ENCODE data around the gene GGT6.
A peak's percentile ranks its signal among the peaks of the same experiment; 100 is the strongest.
"Not testable (repeated sequence)": the region's sequence is repeated elsewhere in the genome, so short reads cannot be mapped to it uniquely, and the experiment has no call there.

Gene GGT6

GRCh38 chr17:4599505-4600281 lies 39.3 kb upstream of the GGT6 start:
- Histone ChIP-seq H3K4me3 (ENCODE audit: low read depth, low read length) (peak overlapping the region; percentile 3; the same call in 1 of the 2 replicates), H3K36me3 (ENCODE audit: control insufficient read depth, insufficient read depth, low read length) (no peaks in the 10 kb centered on the region), H3K27ac (ENCODE audit: low read depth, low read length) (peak overlapping the region; percentile 69), H3K9me3 (ENCODE audit: control insufficient read depth, insufficient read depth, low read length) (no peaks in the 10 kb centered on the region), H3K27me3 (ENCODE audit: control insufficient read depth, insufficient read depth, low read length) (no peaks in the 10 kb centered on the region), H3K9ac (ENCODE audit: low read depth, low read length) (no peak overlapping the region), H3K4me1 (ENCODE audit: control insufficient read depth, insufficient read depth, low read length) (peaks cover 26% of the 10 kb centered on the region)

- Histone ChIP-seq H3K27me3 (ENCODE audit: control insufficient read depth, insufficient read depth, low read length) (no peaks in the 10 kb centered on the region), H3K9ac (ENCODE audit: low read depth, low read length) (no peak overlapping the region), H3K4me1 (ENCODE audit: control insufficient read depth, insufficient read depth, low read length) (peaks cover 28% of the 10 kb centered on the region), H3K36me3 (ENCODE audit: control insufficient read depth, insufficient read depth, low read length) (no peaks in the 10 kb centered on the region), H3K4me3 (ENCODE audit: low read depth, low read length) (no peak overlapping the region), H3K27ac (ENCODE audit: low read depth, low read length) (no peak overlapping the region), H3K9me3 (ENCODE audit: control insufficient read depth, insufficient read depth, low read length) (no peaks in the 10 kb centered on the region)
Measured at GRCh38 chr17:4598776-4599504, 38.6 kb upstream of the GGT6 start.

GRCh38 chr17:4597975-4598374 lies 37.6 kb upstream of the GGT6 start:
- no peaks in the 10 kb centered on the region for H3K36me3 ChIP-seq (ENCODE audit: control insufficient read depth, insufficient read depth, low read length)
- H3K4me1 ChIP-seq (ENCODE audit: control insufficient read depth, insufficient read depth, low read length): peaks cover 28% of the 10 kb centered on the region
- H3K4me3 ChIP-seq (ENCODE audit: low read depth, low read length): no peak overlapping the region
- no peak overlapping the region for H3K27ac ChIP-seq (ENCODE audit: low read depth, low read length)
- H3K27me3 ChIP-seq (ENCODE audit: control insufficient read depth, insufficient read depth, low read length): no peaks in the 10 kb centered on the region
- H3K9me3 ChIP-seq (ENCODE audit: control insufficient read depth, insufficient read depth, low read length): no peaks in the 10 kb centered on the region
- no peak overlapping the region for H3K9ac ChIP-seq (ENCODE audit: low read depth, low read length)

- Histone ChIP-seq H3K9me3 (ENCODE audit: control insufficient read depth, insufficient read depth, low read length) (no peaks in the 10 kb centered on the region), H3K4me1 (ENCODE audit: control insufficient read depth, insufficient read depth, low read length) (peaks cover 28% of the 10 kb centered on the region), H3K27ac (ENCODE audit: low read depth, low read length) (no peak overlapping the region), H3K27me3 (ENCODE audit: control insufficient read depth, insufficient read depth, low read length) (no peaks in the 10 kb centered on the region), H3K4me3 (ENCODE audit: low read depth, low read length) (no peak overlapping the region), H3K36me3 (ENCODE audit: control insufficient read depth, insufficient read depth, low read length) (no peaks in the 10 kb centered on the region), H3K9ac (ENCODE audit: low read depth, low read length) (no peak overlapping the region)
Measured at GRCh38 chr17:4596636-4597380, 36.4 kb upstream of the GGT6 start.

- H3K9ac ChIP-seq (ENCODE audit: low read depth, low read length); H3K27ac ChIP-seq (ENCODE audit: low read depth, low read length); H3K27me3 ChIP-seq (ENCODE audit: control insufficient read depth, insufficient read depth, low read length); H3K9me3 ChIP-seq (ENCODE audit: control insufficient read depth, insufficient read depth, low read length); H3K4me3 ChIP-seq (ENCODE audit: low read depth, low read length); H3K36me3 ChIP-seq (ENCODE audit: control insufficient read depth, insufficient read depth, low read length): not testable (repeated sequence)
- peaks cover 26% of the 10 kb centered on the region for H3K4me1 ChIP-seq (ENCODE audit: control insufficient read depth, insufficient read depth, low read length)
Measured at GRCh38 chr17:4595685-4596342, 35.4 kb upstream of the GGT6 start.

- no peaks in the 10 kb centered on the region for H3K36me3 ChIP-seq (ENCODE audit: control insufficient read depth, insufficient read depth, low read length)
- H3K27me3 ChIP-seq (ENCODE audit: control insufficient read depth, insufficient read depth, low read length): no peaks in the 10 kb centered on the region
- H3K9ac ChIP-seq (ENCODE audit: low read depth, low read length): no peak overlapping the region
- no peak overlapping the region for H3K4me3 ChIP-seq (ENCODE audit: low read depth, low read length)
- no peak overlapping the region for H3K27ac ChIP-seq (ENCODE audit: low read depth, low read length)
- H3K4me1 ChIP-seq (ENCODE audit: control insufficient read depth, insufficient read depth, low read length): peaks cover 19% of the 10 kb centered on the region
- H3K9me3 ChIP-seq (ENCODE audit: control insufficient read depth, insufficient read depth, low read length): no peaks in the 10 kb centered on the region
Measured at GRCh38 chr17:4594931-4595684, 34.7 kb upstream of the GGT6 start.

GRCh38 chr17:4594406-4594805 lies 34.0 kb upstream of the GGT6 start:
- Histone ChIP-seq H3K9me3 (ENCODE audit: control insufficient read depth, insufficient read depth, low read length) (no peaks in the 10 kb centered on the region), H3K27me3 (ENCODE audit: control insufficient read depth, insufficient read depth, low read length) (no peaks in the 10 kb centered on the region), H3K36me3 (ENCODE audit: control insufficient read depth, insufficient read depth, low read length) (no peaks in the 10 kb centered on the region), H3K27ac (ENCODE audit: low read depth, low read length) (no peak overlapping the region), H3K4me1 (ENCODE audit: control insufficient read depth, insufficient read depth, low read length) (peaks cover 14% of the 10 kb centered on the region), H3K9ac (ENCODE audit: low read depth, low read length) (no peak overlapping the region), H3K4me3 (ENCODE audit: low read depth, low read length) (no peak overlapping the region)

- Histone ChIP-seq H3K4me3 (ENCODE audit: low read depth, low read length) (no peak overlapping the region), H3K9ac (ENCODE audit: low read depth, low read length) (no peak overlapping the region), H3K4me1 (ENCODE audit: control insufficient read depth, insufficient read depth, low read length) (peaks cover 8% of the 10 kb centered on the region; the same call in 1 of the 2 replicates), H3K36me3 (ENCODE audit: control insufficient read depth, insufficient read depth, low read length) (no peaks in the 10 kb centered on the region), H3K27ac (ENCODE audit: low read depth, low read length) (no peak overlapping the region), H3K27me3 (ENCODE audit: control insufficient read depth, insufficient read depth, low read length) (no peaks in the 10 kb centered on the region), H3K9me3 (ENCODE audit: control insufficient read depth, insufficient read depth, low read length) (no peaks in the 10 kb centered on the region)
Measured at GRCh38 chr17:4593021-4593421, 32.6 kb upstream of the GGT6 start.

- no peak overlapping the region for H3K27ac ChIP-seq (ENCODE audit: low read depth, low read length)
- H3K9me3 ChIP-seq (ENCODE audit: control insufficient read depth, insufficient read depth, low read length): no peaks in the 10 kb centered on the region
- peaks cover 8% of the 10 kb centered on the region; the same call in 1 of the 2 replicates for H3K4me1 ChIP-seq (ENCODE audit: control insufficient read depth, insufficient read depth, low read length)
- no peak overlapping the region for H3K9ac ChIP-seq (ENCODE audit: low read depth, low read length)
- no peaks in the 10 kb centered on the region for H3K36me3 ChIP-seq (ENCODE audit: control insufficient read depth, insufficient read depth, low read length)
- H3K4me3 ChIP-seq (ENCODE audit: low read depth, low read length): no peak overlapping the region
- no peaks in the 10 kb centered on the region for H3K27me3 ChIP-seq (ENCODE audit: control insufficient read depth, insufficient read depth, low read length)
Measured at GRCh38 chr17:4592240-4593005, 32.0 kb upstream of the GGT6 start.

All from HUES48 (cell line).